HG02642 (cell line): Measurements from ENCODE around the gene TFCP2L1.

Experiments
- ATAC-seq: cut with Tn5 transposase; IDR thresholded peaks from one replicate; pipeline ENCODE4 v1.9.1; 2021; ENCODE audit warnings: mild to moderate bottlenecking; ENCODE audit not compliant: unreplicated experiment, poor library complexity

The TFCP2L1 gene

GRCh38 chr2:121297217-121297830, 12.3 kb upstream of the TFCP2L1 start:
- no peak for ATAC-seq

- no peak for ATAC-seq
These were observed 11.1 kb upstream of the TFCP2L1 start for GRCh38 chr2:121295911-121296650.

GRCh38 chr2:121294881-121295840, 10.2 kb upstream of the TFCP2L1 start:
- ATAC-seq: no peak

GRCh38 chr2:121293450-121294325, 8.7 kb upstream of the TFCP2L1 start:
- no peak for ATAC-seq

- no peak for ATAC-seq
These were observed 6.2 kb upstream of the TFCP2L1 start for GRCh38 chr2:121291251-121291580.

- no peak for ATAC-seq
These were observed 4.3 kb upstream of the TFCP2L1 start for GRCh38 chr2:121289271-121289670.

GRCh38 chr2:121288454-121289231, 3.6 kb upstream of the TFCP2L1 start:
- ATAC-seq: no peak

- ATAC-seq: no peak
These were observed 3.0 kb upstream of the TFCP2L1 start for GRCh38 chr2:121287956-121288355.

- no peak for ATAC-seq
These were observed 2.3 kb upstream of the TFCP2L1 start for GRCh38 chr2:121287146-121287798.

- no peak for ATAC-seq
These were observed 1.5 kb upstream of the TFCP2L1 start for GRCh38 chr2:121286506-121286905.

- no peak for ATAC-seq
These were observed 924 bp upstream of the TFCP2L1 start for GRCh38 chr2:121285926-121286325.

GRCh38 chr2:121283670-121284462, 1.1 kb downstream of the TFCP2L1 start:
- no peak for ATAC-seq

- no peak for ATAC-seq
These were observed 2.1 kb downstream of the TFCP2L1 start for GRCh38 chr2:121282800-121283385.

- no peak for ATAC-seq
These were observed 3.3 kb downstream of the TFCP2L1 start for GRCh38 chr2:121281694-121282093.

GRCh38 chr2:121281107-121281506, 3.9 kb downstream of the TFCP2L1 start:
- no peak for ATAC-seq

GRCh38 chr2:121279476-121280220, 5.4 kb downstream of the TFCP2L1 start:
- no peak for ATAC-seq

- no peak for ATAC-seq
These were observed 8.7 kb downstream of the TFCP2L1 start for GRCh38 chr2:121276341-121276740.
